Mesothelial cell of epicardium (in vitro differentiated cells): ENCODE data around the gene PSD4. TPM values are rescaled to one million over a fixed set of nuclear protein-coding genes. Genes with fewer than 3 reads are reported as not detected.

Experiments used
- DNase-seq, 2 experiments: peaks; one replicate each; pipeline ENCODE4 v3.0.0; 2021; ENCODE audit warnings: low spot score in 2 of 2; ENCODE audit not compliant: unreplicated experiment in 2 of 2
- H3K27ac Mint-ChIP-seq: 2 replicates; pipeline ENCODE4 v1.8.0; 2021; ENCODE audit warnings: mixed read lengths
- H3K27me3 Mint-ChIP-seq: 2 replicates; pipeline ENCODE4 v1.8.0; 2021; ENCODE audit warnings: low read depth, mixed read lengths
- H3K36me3 Mint-ChIP-seq: 2 replicates; pipeline ENCODE4 v1.8.0; 2021; ENCODE audit warnings: mixed read lengths
- H3K4me1 Mint-ChIP-seq: 2 replicates; pipeline ENCODE4 v1.8.0; 2021; ENCODE audit warnings: mixed read lengths
- H3K4me3 Mint-ChIP-seq: 2 replicates; pipeline ENCODE4 v1.8.0; 2021; ENCODE audit warnings: mild to moderate bottlenecking, moderate library complexity, mixed read lengths
- H3K9me3 Mint-ChIP-seq: 2 replicates; pipeline ENCODE4 v1.8.0; 2021; ENCODE audit warnings: mixed read lengths
- CTCF ChIP-seq: fragments of 200-600 bp; sonication (generic); IDR thresholded peaks from one replicate; pipeline ENCODE4 v1.5.0; 2021; ENCODE audit warnings: antibody characterized with exemption; ENCODE audit not compliant: unreplicated experiment
- total RNA-seq: library from RNA; stranded (reverse); gene quantifications from 3 replicates; pipeline ENCODE4 v1.2.1, GENCODE V29; 2021

Gene PSD4
- total RNA-seq, 1 donor from 2014 or later: 20.1 TPM

GRCh38 chr2:113228991-113229716 lies 55.4 kb downstream of the PSD4 start:
- H3K9me3 Mint-ChIP-seq: no peaks in the 10 kb centered on the region
- no peaks in the 10 kb centered on the region for H3K36me3 Mint-ChIP-seq
- no peak for TF ChIP-seq CTCF
- no peak overlapping the region for H3K4me3 Mint-ChIP-seq
- no peak for DNase-seq
- peak overlapping the region; percentile 76 for H3K27ac Mint-ChIP-seq
- peaks cover 68% of the 10 kb centered on the region for H3K4me1 Mint-ChIP-seq
- H3K27me3 Mint-ChIP-seq: no peaks in the 10 kb centered on the region

DNA sequence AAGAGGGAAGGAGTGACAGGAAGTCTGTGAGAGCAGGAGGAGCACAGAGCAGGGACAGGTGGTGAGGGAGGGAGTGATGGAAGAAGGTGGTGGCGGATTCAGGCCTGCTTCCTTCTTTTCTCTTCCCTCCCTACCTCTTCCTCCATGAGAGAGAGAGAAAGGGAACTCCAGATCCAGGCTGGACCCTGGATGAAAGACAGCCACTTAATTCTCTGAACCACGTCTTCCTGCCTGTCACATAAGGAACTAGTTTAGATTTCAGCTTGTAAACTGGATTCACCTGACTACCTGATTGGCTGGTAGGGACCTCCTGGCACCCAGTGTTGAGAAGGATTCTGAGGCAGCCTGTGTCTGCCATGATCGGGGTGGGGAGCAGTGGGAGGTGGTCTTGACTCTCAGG lies 56.0 kb downstream of the PSD4 start:
- Mint-ChIP-seq H3K36me3 (no peaks in the 10 kb centered on the region), H3K27ac (peak overlapping the region; percentile 76), H3K27me3 (no peaks in the 10 kb centered on the region), H3K4me3 (no peak overlapping the region), H3K4me1 (peaks cover 67% of the 10 kb centered on the region), H3K9me3 (no peaks in the 10 kb centered on the region)
- no peak for DNase-seq
- TF ChIP-seq CTCF: no peak

DNA sequence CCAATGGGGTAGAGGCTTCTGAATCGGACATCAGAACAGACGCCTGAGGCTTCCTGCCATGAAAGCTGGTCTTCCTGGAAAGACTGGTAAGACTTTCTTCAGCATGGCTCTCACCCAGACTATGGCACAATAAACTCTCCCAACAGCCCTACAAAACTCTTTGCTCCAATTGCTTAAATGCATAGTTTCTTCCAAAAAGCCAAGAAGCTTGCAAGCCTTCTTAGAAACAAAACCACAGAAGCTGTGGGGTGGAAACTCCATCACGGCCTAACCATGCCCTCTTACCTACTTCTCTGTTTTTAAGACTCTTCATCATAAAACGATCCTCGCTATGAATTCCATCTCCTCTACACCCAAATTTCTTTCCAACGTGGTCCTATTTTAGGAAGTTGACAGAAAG lies 56.8 kb downstream of the PSD4 start:
- TF ChIP-seq CTCF: no peak
- H3K27me3 Mint-ChIP-seq: no peaks in the 10 kb centered on the region
- no peak for DNase-seq
- H3K9me3 Mint-ChIP-seq: no peaks in the 10 kb centered on the region
- peak overlapping the region; percentile 84 for H3K27ac Mint-ChIP-seq
- no peaks in the 10 kb centered on the region for H3K36me3 Mint-ChIP-seq
- H3K4me1 Mint-ChIP-seq: peaks cover 60% of the 10 kb centered on the region
- H3K4me3 Mint-ChIP-seq: no peak overlapping the region

GRCh38 chr2:113231064-113231463 lies 57.3 kb downstream of the PSD4 start:
- H3K4me3 Mint-ChIP-seq: no peak overlapping the region
- DNase-seq: no peak
- no peaks in the 10 kb centered on the region for H3K27me3 Mint-ChIP-seq
- H3K4me1 Mint-ChIP-seq: peaks cover 55% of the 10 kb centered on the region
- no peaks in the 10 kb centered on the region for H3K9me3 Mint-ChIP-seq
- no peak for TF ChIP-seq CTCF
- H3K36me3 Mint-ChIP-seq: no peaks in the 10 kb centered on the region
- H3K27ac Mint-ChIP-seq: peak overlapping the region; percentile 88

DNA sequence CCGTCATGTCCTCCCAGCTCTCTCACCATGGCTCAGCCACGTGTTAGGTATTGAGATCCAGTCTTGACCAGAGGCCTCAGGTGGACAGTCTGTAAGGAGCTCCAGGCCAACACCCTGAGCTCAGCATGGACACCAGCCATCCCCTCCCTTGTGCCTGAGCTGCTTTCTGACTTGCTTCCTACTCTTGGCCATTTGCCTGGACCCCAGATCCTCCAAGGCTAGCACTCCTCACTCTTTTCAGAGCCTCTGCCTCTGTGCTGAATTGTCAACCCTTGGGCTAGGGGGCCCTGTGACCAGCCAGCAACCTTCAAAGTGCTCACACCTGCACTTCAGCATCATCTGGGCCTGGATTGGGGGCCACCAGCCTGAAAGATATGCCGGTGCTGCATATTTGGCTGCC lies 58.4 kb downstream of the PSD4 start:
- Mint-ChIP-seq H3K27ac (peak overlapping the region; percentile 79), H3K9me3 (no peaks in the 10 kb centered on the region), H3K4me1 (peaks cover 50% of the 10 kb centered on the region), H3K36me3 (no peaks in the 10 kb centered on the region), H3K27me3 (no peaks in the 10 kb centered on the region), H3K4me3 (no peak overlapping the region)
- no peak for DNase-seq
- TF ChIP-seq CTCF: no peak
